ENCODE measurements around the gene MUC20. TPM values are rescaled to one million over a fixed set of nuclear protein-coding genes. Genes with fewer than 3 reads are reported as not detected.

MUC20 gene
- total RNA-seq, 6 donors from 2014 or later = 10.1 to 39.8 (median 15.2) TPM

- Histone ChIP-seq H3K27ac (no peak overlapping the region), H3K4me3 (no peak overlapping the region), H3K9me3 (no peaks in the 10 kb centered on the region), H3K36me3 (no peaks in the 10 kb centered on the region), H3K27me3 (peaks cover 0 to 10% (median 2%) of the 10 kb centered on the region in 4 donors), H3K4me1 (peaks cover 0 to 10% (median 0%) of the 10 kb centered on the region in 4 donors)
- ATAC-seq (ENCODE audit: low FRiP score in 2 of 2) = no peak
- peak in 1 of 2 donors; percentile 53 for DNase-seq
- 80% methylated on average over 22 to 28 of the region's 28 CpGs for WGBS, 2 donors
- TF ChIP-seq POLR2A (IDR thresholded peaks at IDR 0.05) (no peak), POLR2AphosphoS5 (IDR thresholded peaks at IDR 0.05) (no peak), EP300 (IDR thresholded peaks at IDR 0.05) (no peak)
- TF ChIP-seq, protein P1, sequence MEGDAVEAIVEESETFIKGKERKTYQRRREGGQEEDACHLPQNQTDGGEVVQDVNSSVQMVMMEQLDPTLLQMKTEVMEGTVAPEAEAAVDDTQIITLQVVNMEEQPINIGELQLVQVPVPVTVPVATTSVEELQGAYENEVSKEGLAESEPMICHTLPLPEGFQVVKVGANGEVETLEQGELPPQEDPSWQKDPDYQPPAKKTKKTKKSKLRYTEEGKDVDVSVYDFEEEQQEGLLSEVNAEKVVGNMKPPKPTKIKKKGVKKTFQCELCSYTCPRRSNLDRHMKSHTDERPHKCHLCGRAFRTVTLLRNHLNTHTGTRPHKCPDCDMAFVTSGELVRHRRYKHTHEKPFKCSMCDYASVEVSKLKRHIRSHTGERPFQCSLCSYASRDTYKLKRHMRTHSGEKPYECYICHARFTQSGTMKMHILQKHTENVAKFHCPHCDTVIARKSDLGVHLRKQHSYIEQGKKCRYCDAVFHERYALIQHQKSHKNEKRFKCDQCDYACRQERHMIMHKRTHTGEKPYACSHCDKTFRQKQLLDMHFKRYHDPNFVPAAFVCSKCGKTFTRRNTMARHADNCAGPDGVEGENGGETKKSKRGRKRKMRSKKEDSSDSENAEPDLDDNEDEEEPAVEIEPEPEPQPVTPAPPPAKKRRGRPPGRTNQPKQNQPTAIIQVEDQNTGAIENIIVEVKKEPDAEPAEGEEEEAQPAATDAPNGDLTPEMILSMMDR (IDR thresholded peaks at IDR 0.05) = no peak
These were observed 42.5 kb downstream of the MUC20 start for GRCh38 chr3:195763076-195763830.

GRCh38 chr3:195763843-195764825 is 43.4 kb downstream of the MUC20 start:
- DNase-seq = peak in 1 of 2 donors; percentile 63
- peaks cover 0 to 10% (median 2%) of the 10 kb centered on the region in 4 donors for H3K27me3 ChIP-seq

GRCh38 chr3:195764961-195765706 is 44.4 kb downstream of the MUC20 start:
- 84 to 90% methylated on average over 20 to 25 of the region's 28 CpGs for WGBS, 2 donors
- H3K9me3 ChIP-seq = no peaks in the 10 kb centered on the region
- TF ChIP-seq EP300 (IDR thresholded peaks at IDR 0.05) = no peak
- H3K36me3 ChIP-seq = no peaks in the 10 kb centered on the region
- DNase-seq (peak in 1 of 2 donors; percentile 76), ATAC-seq (ENCODE audit: low FRiP score in 2 of 2) (no peak)
- peaks cover 0 to 10% (median 2%) of the 10 kb centered on the region in 4 donors for H3K27me3 ChIP-seq
- no peak overlapping the region for H3K4me3 ChIP-seq
- H3K27ac ChIP-seq = no peak overlapping the region
- H3K4me1 ChIP-seq = peaks cover 0 to 10% (median 0%) of the 10 kb centered on the region in 4 donors

More at GRCh38 chr3:195763843-195764825, 43.4 kb downstream of the MUC20 start:
- no peak for ATAC-seq (ENCODE audit: low FRiP score in 2 of 2)
- WGBS, 2 donors = 77 to 78% methylated on average over 24 to 26 of the region's 26 CpGs
- Histone ChIP-seq H3K9me3 (no peaks in the 10 kb centered on the region), H3K4me3 (no peak overlapping the region), H3K4me1 (peaks cover 0 to 10% (median 0%) of the 10 kb centered on the region in 4 donors), H3K36me3 (no peaks in the 10 kb centered on the region), H3K27ac (no peak overlapping the region)
- no peak for TF ChIP-seq POLR2AphosphoS5 (IDR thresholded peaks at IDR 0.05)
- TF ChIP-seq, protein P1 (IDR thresholded peaks at IDR 0.05) = no peak
- TF ChIP-seq POLR2A (IDR thresholded peaks at IDR 0.05) = no peak
- TF ChIP-seq EP300 (IDR thresholded peaks at IDR 0.05) = no peak

DNA sequence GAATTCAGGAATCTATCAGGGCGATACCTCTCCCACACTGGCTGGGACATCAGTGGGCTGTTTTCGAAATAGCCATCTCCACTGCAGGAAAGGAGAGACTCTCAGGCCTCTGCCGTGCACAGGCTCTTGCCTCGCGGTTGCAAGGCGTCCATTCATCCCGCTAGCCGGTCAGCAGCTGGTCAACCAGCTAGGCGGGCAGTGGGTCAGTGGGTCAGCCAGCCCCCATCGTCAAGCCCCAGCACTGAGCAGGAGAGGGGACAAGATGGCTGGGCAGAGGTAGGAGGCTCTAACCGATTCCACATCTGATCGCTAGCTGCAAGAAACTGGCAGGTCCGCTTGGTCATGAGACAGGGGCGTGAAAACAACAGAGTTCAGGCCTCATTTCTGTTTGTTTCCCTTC is 45.9 kb downstream of the MUC20 start:
- 97 to 98% methylated on average over 14 of the region's 14 CpGs for WGBS, 2 donors
- TF ChIP-seq POLR2A (IDR thresholded peaks at IDR 0.05) = no peak
- no peak for TF ChIP-seq EP300 (IDR thresholded peaks at IDR 0.05)
- TF ChIP-seq POLR2AphosphoS5 (IDR thresholded peaks at IDR 0.05) = no peak
- TF ChIP-seq, protein P1 (IDR thresholded peaks at IDR 0.05) = no peak
- no peak for DNase-seq

More for the DNA sequence above, 45.9 kb downstream of the MUC20 start:
- ATAC-seq (ENCODE audit: low FRiP score in 2 of 2) = no peak
- Histone ChIP-seq H3K36me3 (no peaks in the 10 kb centered on the region), H3K27ac (no peak overlapping the region), H3K27me3 (peaks cover 0 to 3% (median 2%) of the 10 kb centered on the region in 4 donors), H3K4me3 (no peak overlapping the region), H3K4me1 (peaks cover 0 to 5% (median 0%) of the 10 kb centered on the region in 4 donors), H3K9me3 (no peaks in the 10 kb centered on the region)
